GM12874 (cell line): ENCODE results near the gene OR2W3.

Experiments used
- CTCF ChIP-seq: IDR thresholded peaks from 2 replicates; pipeline ENCODE4 v1.5.1; 2011; ENCODE audit warnings: low read depth, mild to moderate bottlenecking, control low read depth, low read length, moderate library complexity; ENCODE audit not compliant: insufficient read depth

Gene OR2W3

DNA sequence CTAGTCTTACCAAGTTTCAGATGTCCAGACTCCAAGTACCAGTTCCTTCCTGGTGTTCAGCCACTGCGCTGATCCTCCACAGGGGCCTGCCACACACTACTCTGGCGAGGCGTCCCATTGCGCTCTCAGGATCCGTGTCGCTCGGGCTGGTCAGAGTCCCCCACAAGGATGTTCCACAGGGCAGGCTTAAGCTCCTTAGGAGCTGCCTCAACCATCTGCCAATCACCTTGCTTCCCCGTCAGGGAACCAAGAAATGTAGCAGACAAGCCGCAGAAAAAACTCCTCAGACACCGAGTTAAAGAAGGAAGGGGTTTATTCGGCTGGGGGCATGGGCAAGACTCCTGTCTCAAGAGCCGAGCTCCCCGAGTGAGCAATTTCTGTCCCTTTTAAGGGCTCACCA, 9.8 kb downstream of the OR2W3 start:
- TF ChIP-seq CTCF: no peak

GRCh38 chr1:247905910-247906503, 10.6 kb downstream of the OR2W3 start:
- no peak for TF ChIP-seq CTCF

- TF ChIP-seq CTCF: no peak
These were observed 11.2 kb downstream of the OR2W3 start for GRCh38 chr1:247906504-247907047.

DNA sequence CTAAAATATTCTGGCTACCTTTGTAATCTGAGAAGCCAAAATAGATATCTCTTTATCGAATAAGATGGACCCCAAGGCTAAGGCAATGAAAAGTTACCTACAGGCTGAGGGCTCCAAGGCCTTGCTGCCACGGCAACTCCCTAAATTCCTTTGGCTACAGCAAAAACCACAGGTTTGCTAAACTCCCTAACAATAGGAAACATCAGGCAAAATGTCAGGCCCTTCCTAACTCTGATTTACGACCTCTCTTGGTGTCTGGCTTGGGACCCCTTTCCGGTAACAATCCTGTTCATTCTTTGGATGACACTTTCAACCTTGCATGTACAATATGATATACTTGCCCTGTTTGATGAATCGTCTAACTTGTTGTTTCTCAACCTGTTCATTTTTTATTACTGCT, 13.4 kb downstream of the OR2W3 start:
- no peak for TF ChIP-seq CTCF

DNA sequence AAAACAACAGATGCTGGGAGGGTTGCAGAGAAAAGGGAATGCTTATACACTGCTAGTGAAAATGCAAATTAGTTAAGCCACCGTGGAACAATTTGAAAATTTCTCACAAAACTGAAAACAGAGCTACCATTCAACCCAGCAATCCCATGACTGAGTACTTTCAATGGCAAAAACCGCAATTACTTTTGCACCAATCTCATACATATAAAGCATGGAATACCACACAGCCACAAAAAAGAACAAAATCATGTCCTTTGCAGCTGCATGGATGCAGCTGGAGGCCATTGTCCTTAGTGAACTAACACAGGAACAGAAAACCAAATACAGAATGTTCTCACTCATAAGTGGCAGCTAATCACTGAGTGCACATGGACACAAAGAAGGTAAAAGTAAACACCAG, 18.4 kb downstream of the OR2W3 start:
- no peak for TF ChIP-seq CTCF

DNA sequence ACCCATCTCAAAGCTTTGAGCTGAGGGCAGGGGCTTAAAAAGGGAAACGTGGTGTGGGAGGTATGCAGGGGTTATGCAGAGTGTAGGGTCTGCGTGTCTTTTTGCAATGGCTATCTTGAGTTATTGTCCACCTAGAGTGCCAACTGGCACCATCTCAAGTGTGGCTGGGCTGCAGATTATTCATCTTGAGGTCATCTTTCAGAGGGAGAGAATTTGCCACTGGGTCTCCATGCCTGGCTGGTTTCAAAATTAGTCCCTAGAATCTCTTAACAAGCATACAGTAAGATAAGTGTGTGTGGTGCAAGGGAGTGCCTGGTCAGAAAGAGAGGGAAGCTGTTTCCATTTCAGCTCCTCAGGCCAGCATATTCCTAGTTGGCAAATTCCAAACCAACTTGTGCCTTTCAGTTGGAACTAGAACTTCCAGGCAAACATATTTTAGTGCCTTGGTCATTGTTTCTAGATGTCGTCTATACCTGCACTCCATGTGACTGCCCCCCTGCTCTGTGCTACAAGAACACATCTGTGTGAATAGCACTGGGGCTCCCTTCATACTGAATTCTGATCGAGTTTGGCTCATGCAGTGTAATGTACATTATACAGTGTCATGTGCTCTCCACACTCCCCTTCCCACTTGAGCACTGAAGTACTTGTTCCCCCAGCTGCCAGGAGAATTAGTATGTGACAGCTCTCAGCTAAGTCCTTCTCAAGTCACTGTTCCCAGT, 19.7 kb downstream of the OR2W3 start:
- TF ChIP-seq CTCF: no peak

DNA sequence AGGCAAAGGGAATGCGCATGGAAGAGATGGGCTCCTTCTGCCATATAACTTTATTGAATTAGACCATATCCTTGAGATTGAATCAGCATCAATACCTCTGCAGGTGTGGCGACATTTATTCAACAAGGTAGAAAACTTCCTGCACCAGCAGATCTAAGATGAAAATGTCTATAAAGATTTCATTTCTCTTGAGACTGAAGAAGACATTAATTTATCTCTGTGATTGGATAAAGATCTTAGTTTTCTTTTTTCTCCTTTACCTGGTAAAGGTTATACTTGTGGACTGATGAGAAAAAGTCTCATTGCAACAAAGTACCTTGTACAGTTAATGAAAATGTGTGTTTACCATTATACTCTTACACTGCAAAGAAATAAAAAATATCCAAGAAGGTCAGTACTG, 24.6 kb downstream of the OR2W3 start, which contains the start of gene OR2T8:
OR2T8 (plus strand) TSS at position 301 of the 400 bp plus-strand sequence. CDS start 766 bp downstream, outside the sequence.
- no peak for TF ChIP-seq CTCF
